Urinary bladder (tissue), 4 donors: ENCODE measurements around the gene TADA3. TPM values are rescaled to one million over a fixed set of nuclear protein-coding genes. Genes with fewer than 3 reads are reported as not detected.

Source experiments
- DNase-seq: peaks from one replicate; pipeline ENCODE4 v3.0.0-alpha.2; 2015; ENCODE audit errors: extremely low spot score
- H3K27ac ChIP-seq: one replicate; pipeline ENCODE4 v1.5.1; 2013; ENCODE audit warnings: low read depth, mild to moderate bottlenecking, moderate library complexity
- H3K36me3 ChIP-seq: one replicate; pipeline ENCODE4 v1.6.1; 2013; ENCODE audit warnings: mild to moderate bottlenecking, moderate library complexity; ENCODE audit not compliant: insufficient read depth
- H3K4me1 ChIP-seq: one replicate; pipeline ENCODE4 v1.6.1; 2013; ENCODE audit warnings: mild to moderate bottlenecking, moderate library complexity; ENCODE audit not compliant: insufficient read depth
- H3K4me3 ChIP-seq: one replicate; pipeline ENCODE4 v1.5.1; 2013; ENCODE audit warnings: low read depth, low read length
- WGBS: extraction: QIAGEN DNeasy Blood & Tissue Kit; methylation state at CpG from one replicate; pipeline ENCODE4 v1.1.7; 2013; 5-methylcytosine and 5-hydroxymethylcytosine counted together
- polyA plus RNA-seq: library from polyadenylated mRNA; stranded (reverse); fragments of 200-250 nt; gene quantifications from one replicate; pipeline ENCODE4 v1.2.3, GENCODE V29; 2013
- total RNA-seq: library from RNA; depleted of rRNA; stranded (reverse); fragments of >200 nt; gene quantifications from one replicate; pipeline ENCODE4 v1.2.3, GENCODE V29; 2014
- donor health status: healthy with polysubstance abuse.
- donor health status: healthy.

The TADA3 gene
- total and polyA plus RNA-seq, 2 donors: 33.2 to 67.9 TPM

DNA sequence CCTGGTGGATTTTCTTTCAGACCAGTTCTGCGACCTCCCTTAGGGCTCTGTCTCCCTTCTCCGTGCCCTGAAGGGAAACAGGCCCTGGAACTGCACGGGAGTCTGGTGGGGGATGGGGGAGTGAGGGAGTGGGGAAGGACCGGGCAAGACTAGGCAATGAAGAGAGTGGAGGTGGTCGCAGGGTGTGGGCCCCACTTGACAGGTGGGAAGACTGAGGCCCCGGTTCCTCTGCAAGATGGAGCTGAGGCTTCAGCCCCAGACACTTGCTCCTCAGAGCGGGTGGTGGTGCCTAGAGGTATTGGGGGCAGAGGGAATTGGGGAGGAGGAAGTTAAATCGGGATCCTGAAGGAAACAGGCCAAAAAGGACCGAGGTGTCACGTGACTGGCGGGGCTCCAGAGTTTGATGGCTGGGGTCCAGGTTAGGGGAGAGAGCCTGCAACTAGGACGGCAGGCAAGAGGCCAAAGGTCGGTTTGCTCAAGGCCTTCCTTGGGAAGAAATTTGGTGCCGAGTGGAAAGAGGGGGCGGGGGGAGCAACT is 21.9 kb downstream of the TADA3 start:
- WGBS: 7% methylated on average over 15 of the region's 15 CpGs
- no peak for DNase-seq
- Histone ChIP-seq H3K36me3 (no peaks in the 10 kb centered on the region), H3K4me1 (peaks cover 4% of the 10 kb centered on the region), H3K27ac (peak overlapping the region; percentile 81), H3K4me3 (peak overlapping the region; percentile 61)

DNA sequence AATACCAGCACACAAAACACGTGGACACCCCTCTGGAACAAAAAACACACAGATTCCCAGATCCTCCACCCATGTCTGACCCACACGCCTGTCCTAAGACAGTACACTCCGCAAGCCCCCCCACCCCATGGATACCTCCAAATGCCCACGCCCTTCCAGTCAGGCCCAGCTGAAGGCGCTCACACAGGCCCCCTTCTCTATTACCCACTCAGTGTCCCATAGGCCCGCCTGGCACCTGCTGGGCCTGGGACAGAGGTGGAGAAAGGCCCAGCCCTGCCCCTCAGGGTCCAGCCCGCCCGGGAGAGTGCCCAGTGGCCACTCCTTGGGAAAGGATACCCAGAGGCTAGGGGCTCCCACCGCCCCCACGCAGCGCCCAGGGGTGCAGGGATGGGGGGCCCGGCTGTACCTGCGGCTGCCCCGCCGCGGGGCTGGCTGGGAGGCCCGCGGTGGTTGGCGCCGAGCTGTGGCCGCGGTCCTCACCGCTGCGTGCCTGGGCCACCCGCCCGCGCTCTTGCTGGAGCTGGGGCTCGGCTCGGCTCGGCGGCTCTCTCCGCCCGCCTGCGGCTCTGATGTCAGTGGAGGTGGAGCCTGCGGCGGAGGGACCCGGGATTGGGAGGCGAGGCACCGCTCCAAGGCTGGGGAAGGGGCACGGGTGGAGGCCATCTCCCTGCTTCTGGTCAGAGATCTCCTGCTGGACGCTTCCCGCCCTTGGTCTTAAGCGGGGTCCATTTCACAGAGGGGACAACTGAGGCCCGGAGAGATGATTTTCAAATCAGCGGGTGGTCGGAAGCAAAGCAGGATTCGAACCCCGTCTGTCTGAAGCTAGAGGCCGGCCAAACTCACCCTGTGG is 22.6 kb downstream of the TADA3 start, which contains the start of gene CAMK1:
TSS of gene CAMK1 (minus strand) at position 522 of the 850 bp plus-strand sequence. CDS start 2,198 bp downstream, outside the sequence.
- Histone ChIP-seq H3K27ac (peak within 1 kb of the TSS; percentile 81), H3K4me1 (peaks cover 4% of the 10 kb centered on the region), H3K36me3 (no peaks in the 10 kb centered on the region), H3K4me3 (peak within 1 kb of the TSS; percentile 61)
- DNase-seq: no peak
- WGBS: 1% methylated on average over 49 of the region's 49 CpGs

DNA sequence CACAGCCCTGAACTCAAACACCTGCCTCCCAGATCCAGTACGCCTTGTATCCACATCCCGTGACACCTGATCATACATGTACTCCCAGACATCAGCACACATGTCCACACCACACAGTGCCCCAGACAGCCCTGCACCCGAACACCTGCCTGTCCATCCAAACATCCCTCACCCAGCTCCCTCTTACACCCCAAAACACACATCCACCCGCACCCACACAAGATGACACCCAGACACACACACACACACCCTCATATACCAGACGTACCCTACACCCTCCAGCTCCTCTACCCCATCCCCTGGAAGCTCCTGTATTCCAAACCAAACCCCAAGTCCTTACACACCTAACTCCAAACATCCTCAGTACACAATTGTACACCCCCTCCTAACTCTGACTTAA is 23.3 kb downstream of the TADA3 start:
- Histone ChIP-seq H3K4me1 (peaks cover 4% of the 10 kb centered on the region), H3K4me3 (peak overlapping the region; percentile 61), H3K27ac (no peak overlapping the region), H3K36me3 (no peaks in the 10 kb centered on the region)
- WGBS: 61% methylated on average over 5 of the region's 5 CpGs
- DNase-seq: no peak

DNA sequence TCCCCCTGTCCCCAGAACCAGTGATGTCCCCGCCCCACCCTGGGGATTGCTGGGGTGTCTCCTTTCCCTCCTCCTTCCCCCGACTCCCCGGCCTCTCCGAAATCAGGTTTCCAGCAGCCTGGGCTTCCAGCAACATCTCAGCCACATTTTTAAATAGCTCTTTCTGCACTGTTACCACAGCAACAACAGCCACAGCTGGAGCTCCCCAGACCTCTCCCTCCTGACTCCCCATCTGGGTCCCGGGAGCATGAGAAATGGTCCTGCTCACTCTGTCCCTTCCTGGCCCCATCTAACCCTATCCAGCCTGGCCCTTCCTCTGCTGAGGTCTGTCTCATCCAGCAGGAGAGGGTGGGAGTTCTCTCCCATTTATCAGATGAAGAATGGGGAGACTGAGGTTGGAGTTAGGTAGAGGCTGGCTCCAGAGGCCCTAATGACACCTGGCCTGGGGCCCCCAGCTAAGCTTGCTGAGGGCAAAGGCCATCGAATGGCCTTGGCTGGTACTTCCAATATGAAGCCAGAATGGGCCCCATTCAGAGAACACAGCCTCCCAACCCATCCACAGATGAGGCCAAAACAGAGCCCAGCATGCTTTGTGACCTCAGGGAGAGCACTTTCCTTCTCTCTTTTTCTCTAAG is 24.0 kb downstream of the TADA3 start:
- DNase-seq: no peak
- no peak overlapping the region for H3K4me3 ChIP-seq
- 59% methylated on average over 6 of the region's 6 CpGs for WGBS
- H3K27ac ChIP-seq: no peak overlapping the region
- H3K36me3 ChIP-seq: no peaks in the 10 kb centered on the region
- H3K4me1 ChIP-seq: peaks cover 4% of the 10 kb centered on the region

DNA sequence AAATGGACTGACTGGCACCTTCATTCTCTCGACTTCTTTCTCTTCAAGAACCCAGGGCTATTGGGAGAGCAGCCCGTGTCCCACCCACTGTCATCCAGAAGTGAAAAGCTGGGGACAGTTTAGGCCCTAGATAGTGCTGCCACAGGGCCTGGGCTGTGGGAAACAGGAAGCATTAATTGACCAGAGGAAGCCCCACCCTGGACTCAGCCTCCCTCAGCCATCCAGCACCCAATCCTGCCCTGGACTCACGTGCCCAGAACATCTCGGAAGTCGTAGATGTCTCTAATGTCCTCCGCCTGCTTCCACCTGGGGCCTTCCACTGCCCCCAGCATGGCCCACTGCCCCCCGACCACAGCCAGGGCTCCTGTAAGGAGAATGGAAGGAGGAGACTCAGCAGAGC is 24.9 kb downstream of the TADA3 start:
- no peak for DNase-seq
- Histone ChIP-seq H3K27ac (no peak overlapping the region), H3K4me3 (no peak overlapping the region), H3K36me3 (no peaks in the 10 kb centered on the region), H3K4me1 (peaks cover 4% of the 10 kb centered on the region)
- 65% methylated on average over 7 of the region's 7 CpGs for WGBS

DNA sequence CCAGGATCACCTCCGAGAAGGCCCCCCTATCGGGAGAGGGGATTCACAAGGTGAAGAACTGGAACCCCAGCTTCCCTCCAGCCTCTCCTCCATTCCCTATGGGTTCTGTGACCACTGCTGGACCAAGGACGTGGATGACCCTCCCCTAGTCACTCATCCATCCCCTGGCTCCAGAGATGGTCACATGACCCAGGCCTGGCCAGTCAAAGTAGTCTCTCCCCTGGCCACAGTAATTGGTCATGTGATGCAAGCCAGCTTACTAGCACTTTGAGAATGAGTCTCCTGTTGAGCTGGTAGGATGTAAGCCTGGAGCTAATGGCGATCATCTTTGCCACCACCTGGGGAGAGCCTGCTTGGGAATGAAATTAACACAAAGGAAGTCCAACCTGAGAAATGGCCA is 26.4 kb downstream of the TADA3 start:
- Histone ChIP-seq H3K27ac (no peak overlapping the region), H3K4me3 (no peak overlapping the region), H3K4me1 (peaks cover 4% of the 10 kb centered on the region), H3K36me3 (no peaks in the 10 kb centered on the region)
- 81% methylated on average over 4 of the region's 4 CpGs for WGBS
- no peak for DNase-seq

DNA sequence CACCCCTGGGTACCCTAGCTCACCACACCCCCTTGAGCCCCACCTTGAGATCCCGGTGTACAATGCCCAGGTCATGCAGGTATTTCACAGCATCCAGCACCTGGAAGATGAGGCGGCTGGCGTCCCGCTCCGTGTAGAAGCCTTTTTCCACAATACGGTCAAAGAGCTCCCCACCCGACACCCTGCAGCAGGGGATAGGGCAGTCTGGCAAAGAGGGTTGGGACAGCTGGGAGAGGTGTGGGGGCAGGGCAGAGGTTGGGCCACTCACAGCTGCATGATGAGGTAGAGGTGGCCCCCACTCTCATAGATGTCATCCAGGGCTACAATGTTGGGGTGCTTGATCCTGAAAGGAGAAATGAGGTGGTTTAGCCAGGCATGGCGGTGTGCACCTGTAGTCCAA is 29.4 kb downstream of the TADA3 start:
- no peak for DNase-seq
- Histone ChIP-seq H3K4me3 (no peak overlapping the region), H3K27ac (no peak overlapping the region), H3K36me3 (no peaks in the 10 kb centered on the region), H3K4me1 (peaks cover 2% of the 10 kb centered on the region)
- WGBS: 91% methylated on average over 8 of the region's 8 CpGs

DNA sequence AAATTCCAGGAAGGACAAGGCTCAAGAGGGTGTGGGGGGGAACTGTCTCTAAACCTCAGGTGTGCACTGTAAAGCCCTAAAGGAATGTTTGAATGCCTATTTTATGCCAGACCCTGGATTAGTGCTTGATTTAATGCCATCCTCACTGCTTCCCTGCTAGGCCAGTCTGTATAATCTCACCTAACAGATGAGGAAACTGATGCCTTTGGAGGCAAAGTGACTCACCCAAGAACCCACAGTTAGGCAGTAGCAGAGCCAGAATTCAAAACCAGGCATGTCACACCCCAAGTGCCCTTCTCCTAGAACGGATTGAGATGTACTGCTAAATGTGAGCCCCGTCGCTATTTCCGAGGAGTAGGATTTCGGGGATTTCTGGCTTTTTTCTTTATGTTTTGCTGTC is 30.4 kb downstream of the TADA3 start:
- no peak for DNase-seq
- no peak overlapping the region for H3K27ac ChIP-seq
- H3K4me3 ChIP-seq: no peak overlapping the region
- 94% methylated on average over 5 of the region's 5 CpGs for WGBS
- peaks cover 8% of the 10 kb centered on the region for H3K36me3 ChIP-seq
- H3K4me1 ChIP-seq: no peaks in the 10 kb centered on the region

DNA sequence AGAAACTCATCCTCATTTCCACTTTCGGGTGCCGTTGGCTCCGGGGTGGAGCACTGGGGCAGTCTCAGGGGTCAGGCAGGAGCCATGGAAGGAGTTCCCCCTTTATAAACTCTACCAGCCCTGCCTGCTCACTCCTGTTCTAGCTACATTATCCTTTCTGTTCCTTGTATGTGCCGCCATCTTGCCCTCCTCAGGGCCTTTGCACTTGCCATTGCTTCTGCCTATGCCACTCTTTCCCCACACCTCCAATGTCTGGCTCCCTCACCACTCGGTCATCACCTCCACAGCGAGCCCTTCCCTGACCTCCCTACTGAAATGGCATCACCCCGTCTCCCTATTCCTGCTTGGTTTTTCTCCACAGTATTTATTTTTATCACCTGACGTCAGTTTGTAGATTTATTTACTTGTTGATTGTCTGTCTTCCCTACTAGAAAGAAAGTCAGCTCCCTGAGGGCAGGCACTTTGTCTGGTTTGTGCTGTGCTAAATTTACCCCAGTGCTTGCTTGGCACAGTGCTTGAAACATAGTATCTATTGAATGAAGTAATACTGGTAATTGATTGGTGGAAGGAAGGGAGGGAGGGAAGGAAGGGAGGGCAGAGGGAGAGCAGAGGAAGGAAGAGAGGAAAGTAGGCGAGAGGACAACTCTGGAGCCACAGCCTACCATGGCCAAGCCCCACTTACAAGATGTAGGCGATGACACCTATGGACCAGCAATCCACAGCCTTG is 31.3 kb downstream of the TADA3 start:
- no peak for DNase-seq
- no peak overlapping the region for H3K4me3 ChIP-seq
- WGBS: 94% methylated on average over 10 of the region's 10 CpGs
- peaks cover 12% of the 10 kb centered on the region for H3K36me3 ChIP-seq
- no peaks in the 10 kb centered on the region for H3K4me1 ChIP-seq
- no peak overlapping the region for H3K27ac ChIP-seq

DNA sequence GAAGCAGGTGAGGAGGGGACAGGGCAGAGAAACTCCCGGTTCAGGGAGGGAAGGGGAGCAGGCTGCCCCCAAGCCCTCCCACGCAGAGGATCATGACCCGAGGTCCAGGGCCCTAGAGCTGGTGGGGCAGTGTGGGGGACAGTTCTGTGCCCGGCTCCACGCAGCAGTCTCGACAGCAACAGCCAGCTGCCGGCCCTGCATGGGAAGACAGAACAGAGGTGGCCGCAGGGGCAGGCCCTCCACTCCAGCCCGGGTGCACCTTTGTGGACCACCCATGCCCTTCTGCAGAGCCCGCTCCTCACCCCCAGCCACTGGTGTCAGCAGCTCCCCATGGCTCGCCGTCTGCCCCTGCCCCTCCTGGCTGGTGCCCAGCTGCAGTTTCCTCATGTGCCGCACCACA is 34.8 kb downstream of the TADA3 start:
- H3K27ac ChIP-seq: no peak overlapping the region
- 89% methylated on average over 13 of the region's 13 CpGs for WGBS
- peaks cover 12% of the 10 kb centered on the region for H3K36me3 ChIP-seq
- no peaks in the 10 kb centered on the region for H3K4me1 ChIP-seq
- DNase-seq: no peak
- no peak overlapping the region for H3K4me3 ChIP-seq

DNA sequence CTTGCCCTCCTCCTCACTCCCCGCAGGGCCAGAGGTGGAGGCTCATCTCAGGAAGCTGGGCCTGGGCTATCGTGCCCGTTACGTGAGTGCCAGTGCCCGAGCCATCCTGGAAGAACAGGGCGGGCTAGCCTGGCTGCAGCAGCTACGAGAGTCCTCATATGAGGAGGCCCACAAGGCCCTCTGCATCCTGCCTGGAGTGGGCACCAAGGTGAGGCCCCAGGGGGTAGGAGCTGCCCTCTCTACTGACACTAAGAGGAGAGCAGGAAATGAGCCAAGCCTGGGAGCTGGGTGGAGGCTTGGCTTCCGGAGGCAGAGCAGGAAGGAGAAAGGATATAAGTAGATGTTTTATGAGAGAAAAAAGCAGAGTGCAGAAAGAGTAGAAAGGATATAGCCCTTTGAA is 37.6 kb downstream of the TADA3 start:
- Histone ChIP-seq H3K4me1 (no peaks in the 10 kb centered on the region), H3K27ac (no peak overlapping the region), H3K4me3 (no peak overlapping the region), H3K36me3 (peaks cover 12% of the 10 kb centered on the region)
- DNase-seq: no peak
- 65% methylated on average over 8 of the region's 8 CpGs for WGBS

DNA sequence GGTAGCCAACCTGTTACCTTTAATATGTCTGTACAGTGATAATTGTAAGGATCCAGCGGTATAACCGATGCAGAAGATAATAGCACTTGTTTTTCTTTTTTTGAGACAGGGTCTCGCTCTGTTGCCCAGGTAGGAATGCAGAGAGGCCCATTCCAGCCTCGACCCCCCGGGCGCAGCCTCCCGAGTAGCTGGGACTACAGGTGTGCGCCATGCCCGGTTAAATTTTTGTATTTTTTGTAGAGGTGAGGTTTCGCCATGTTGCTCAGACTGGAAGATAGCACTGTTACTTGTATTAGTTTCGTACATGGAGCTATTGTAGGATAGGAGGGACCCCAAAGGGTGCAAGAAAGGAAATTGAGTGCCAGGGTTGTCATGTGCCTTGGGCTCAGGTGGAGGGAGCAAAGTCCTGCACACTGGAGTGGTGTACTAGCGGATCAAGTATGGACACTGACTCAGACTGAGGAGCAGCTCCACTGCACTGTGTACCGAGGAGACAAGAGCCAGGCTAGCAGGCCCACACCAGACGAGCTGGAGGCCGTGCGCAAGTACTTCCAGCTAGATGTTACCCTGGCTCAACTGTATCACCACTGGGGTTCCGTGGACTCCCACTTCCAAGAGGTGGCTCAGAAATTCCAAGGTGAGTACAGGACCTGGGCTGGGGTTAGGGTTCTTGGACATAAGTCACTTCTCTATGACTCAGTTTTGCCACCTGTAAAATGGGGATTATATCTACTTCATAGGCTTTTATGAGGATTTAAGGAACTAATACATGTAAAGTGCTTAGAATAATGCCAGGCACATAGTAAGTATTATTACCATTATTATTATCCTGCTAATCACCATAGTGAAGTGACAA is 41.5 kb downstream of the TADA3 start:
- WGBS: 32% methylated on average over 17 of the region's 17 CpGs
- Histone ChIP-seq H3K27ac (no peak overlapping the region), H3K36me3 (no peaks in the 10 kb centered on the region), H3K4me3 (peak overlapping the region; percentile 39), H3K4me1 (no peaks in the 10 kb centered on the region)
- no peak for DNase-seq
